ENCODE results near the gene ALG2.

GRCh38 chr9:99222416-99223270 lies 901 bp upstream of the ALG2 start:
- TF ChIP-seq POLR2AphosphoS5 (IDR thresholded peaks at IDR 0.05), result no peak
- TF ChIP-seq, protein P1, sequence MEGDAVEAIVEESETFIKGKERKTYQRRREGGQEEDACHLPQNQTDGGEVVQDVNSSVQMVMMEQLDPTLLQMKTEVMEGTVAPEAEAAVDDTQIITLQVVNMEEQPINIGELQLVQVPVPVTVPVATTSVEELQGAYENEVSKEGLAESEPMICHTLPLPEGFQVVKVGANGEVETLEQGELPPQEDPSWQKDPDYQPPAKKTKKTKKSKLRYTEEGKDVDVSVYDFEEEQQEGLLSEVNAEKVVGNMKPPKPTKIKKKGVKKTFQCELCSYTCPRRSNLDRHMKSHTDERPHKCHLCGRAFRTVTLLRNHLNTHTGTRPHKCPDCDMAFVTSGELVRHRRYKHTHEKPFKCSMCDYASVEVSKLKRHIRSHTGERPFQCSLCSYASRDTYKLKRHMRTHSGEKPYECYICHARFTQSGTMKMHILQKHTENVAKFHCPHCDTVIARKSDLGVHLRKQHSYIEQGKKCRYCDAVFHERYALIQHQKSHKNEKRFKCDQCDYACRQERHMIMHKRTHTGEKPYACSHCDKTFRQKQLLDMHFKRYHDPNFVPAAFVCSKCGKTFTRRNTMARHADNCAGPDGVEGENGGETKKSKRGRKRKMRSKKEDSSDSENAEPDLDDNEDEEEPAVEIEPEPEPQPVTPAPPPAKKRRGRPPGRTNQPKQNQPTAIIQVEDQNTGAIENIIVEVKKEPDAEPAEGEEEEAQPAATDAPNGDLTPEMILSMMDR (IDR thresholded peaks at IDR 0.05; ENCODE audit: poor library complexity, severe bottlenecking), result no peak
